Stimulated activated naive CD8-positive, alpha-beta T cell treated with anti-CD3 and anti-CD28 coated beads, Interleukin-15, amount 100 ng/mL, for 72 hours (primary cell): ENCODE results near the gene CHST14.

Experiments used
- ATAC-seq: fragments of 150-1000 bp; cut with Tn5 transposase; 2 replicates; pipeline ENCODE4 v1.10.0; 2021; ENCODE audit warnings: mild to moderate bottlenecking, moderate library complexity
- DNase-seq, 2 donors: peaks; one replicate each; pipeline ENCODE4 v3.0.0; 2021 to 2022
- H3K27ac Mint-ChIP-seq, 2 donors: one replicate each; pipeline ENCODE4 v1.8.0; 2022; ENCODE audit warnings: mild to moderate bottlenecking in 2 of 2, mixed read lengths in 2 of 2, moderate library complexity in 2 of 2
- H3K27me3 Mint-ChIP-seq: one replicate; pipeline ENCODE4 v1.8.0; 2022; ENCODE audit warnings: mixed read lengths
- H3K4me1 Mint-ChIP-seq: one replicate; pipeline ENCODE4 v1.8.0; 2022; ENCODE audit warnings: mild to moderate bottlenecking, mixed read lengths
- H3K4me3 Mint-ChIP-seq, 2 donors: one replicate each; pipeline ENCODE4 v1.8.0; 2022; ENCODE audit warnings: mild to moderate bottlenecking in 2 of 2, mixed read lengths in 2 of 2, moderate library complexity in 1 of 2
- H3K9me3 Mint-ChIP-seq, 2 donors: one replicate each; pipeline ENCODE4 v1.8.0; 2022; ENCODE audit warnings: mixed read lengths in 2 of 2

The CHST14 gene

GRCh38 chr15:40466426-40467260, 4.1 kb upstream of the CHST14 start:
- H3K4me3 Mint-ChIP-seq, result no peak overlapping the region
- H3K27ac Mint-ChIP-seq, result peak overlapping the region; percentile 43 to 67
- H3K27me3 Mint-ChIP-seq, result no peaks in the 10 kb centered on the region
- ATAC-seq (no peak), DNase-seq (no peak)
- no peaks in the 10 kb centered on the region for H3K9me3 Mint-ChIP-seq
- peaks cover 64% of the 10 kb centered on the region for H3K4me1 Mint-ChIP-seq

GRCh38 chr15:40467261-40467615, 3.5 kb upstream of the CHST14 start:
- DNase-seq (no peak), ATAC-seq (no peak)
- Mint-ChIP-seq H3K4me1 (peaks cover 69% of the 10 kb centered on the region), H3K27ac (no peak overlapping the region), H3K9me3 (no peaks in the 10 kb centered on the region), H3K4me3 (no peak overlapping the region), H3K27me3 (no peaks in the 10 kb centered on the region)

- no peak for DNase-seq
- no peak for ATAC-seq
- Mint-ChIP-seq H3K27me3 (no peaks in the 10 kb centered on the region), H3K4me1 (peaks cover 79% of the 10 kb centered on the region), H3K9me3 (no peaks in the 10 kb centered on the region), H3K4me3 (no peak overlapping the region), H3K27ac (peak overlapping the region in 1 of 2 donors; percentile 43)
Observed at GRCh38 chr15:40468898-40469331, 1.9 kb upstream of the CHST14 start.

DNA sequence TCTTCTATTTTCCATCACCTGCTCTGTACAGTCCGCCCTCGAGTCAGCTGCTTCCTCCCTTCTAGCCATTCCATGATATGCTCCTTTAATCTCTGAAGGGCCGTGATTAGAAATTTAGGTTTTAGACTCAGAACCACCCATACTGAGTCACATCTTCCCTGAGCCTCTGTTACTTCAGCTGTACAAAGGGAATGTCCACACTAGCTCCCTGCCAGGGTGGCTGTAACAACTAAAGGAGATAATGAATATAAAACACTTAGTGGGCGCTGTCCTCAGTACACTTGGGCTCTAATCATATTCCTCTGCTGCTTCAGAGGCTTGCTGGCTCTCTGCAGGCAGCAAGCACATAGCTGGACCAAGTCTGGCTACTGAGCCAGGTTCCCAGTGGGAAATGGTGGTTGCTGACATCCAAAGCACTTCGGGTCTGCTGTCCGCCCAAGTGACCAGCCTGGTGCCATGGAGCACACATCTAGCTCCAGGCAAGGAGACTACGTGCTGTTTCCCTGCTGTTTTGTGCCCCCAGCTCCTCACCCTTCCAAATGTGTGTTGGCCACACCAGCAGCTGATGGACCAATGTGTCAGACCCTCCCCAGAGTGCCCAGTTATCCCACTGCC, 901 bp upstream of the CHST14 start:
- H3K27ac Mint-ChIP-seq, result peak overlapping the region in 1 of 2 donors; percentile 5
- H3K9me3 Mint-ChIP-seq, result no peaks in the 10 kb centered on the region
- H3K4me3 Mint-ChIP-seq, result peak overlapping the region; percentile 25 to 57
- ATAC-seq (no peak), DNase-seq (no peak)
- H3K27me3 Mint-ChIP-seq, result no peaks in the 10 kb centered on the region
- H3K4me1 Mint-ChIP-seq, result peaks cover 70% of the 10 kb centered on the region

GRCh38 chr15:40471105-40471807, 472 bp downstream of the CHST14 start:
- DNase-seq, result peak; percentile 40 to 48
- peak overlapping the region; percentile 91 to 95 for H3K27ac Mint-ChIP-seq

GRCh38 chr15:40471808-40472150, 995 bp downstream of the CHST14 start:
- peak; percentile 55 for ATAC-seq
- H3K9me3 Mint-ChIP-seq, result no peaks in the 10 kb centered on the region
- peak in 1 of 2 donors; percentile 35 for DNase-seq
- H3K4me3 Mint-ChIP-seq, result peak overlapping the region; percentile 81 to 88
- peak overlapping the region; percentile 91 to 95 for H3K27ac Mint-ChIP-seq
- H3K4me1 Mint-ChIP-seq, result peaks cover 57% of the 10 kb centered on the region
- H3K27me3 Mint-ChIP-seq, result no peaks in the 10 kb centered on the region

More at GRCh38 chr15:40471105-40471807, 472 bp downstream of the CHST14 start:
- peak overlapping the region; percentile 81 to 88 for H3K4me3 Mint-ChIP-seq
- ATAC-seq, result peak; percentile 68
- no peaks in the 10 kb centered on the region for H3K9me3 Mint-ChIP-seq
- no peaks in the 10 kb centered on the region for H3K27me3 Mint-ChIP-seq
- H3K4me1 Mint-ChIP-seq, result peaks cover 59% of the 10 kb centered on the region

GRCh38 chr15:40472171-40472727, 1.5 kb downstream of the CHST14 start:
- ATAC-seq, result no peak
- Mint-ChIP-seq H3K9me3 (no peaks in the 10 kb centered on the region), H3K4me3 (peak overlapping the region; percentile 81 to 88), H3K4me1 (peaks cover 52% of the 10 kb centered on the region), H3K27me3 (no peaks in the 10 kb centered on the region), H3K27ac (peak overlapping the region in 1 of 2 donors; percentile 66)
- DNase-seq, result no peak

- DNase-seq (no peak), ATAC-seq (no peak)
- Mint-ChIP-seq H3K9me3 (no peaks in the 10 kb centered on the region), H3K4me1 (peaks cover 34% of the 10 kb centered on the region), H3K4me3 (no peak overlapping the region), H3K27ac (peak overlapping the region in 1 of 2 donors; percentile 37), H3K27me3 (peaks cover 8% of the 10 kb centered on the region)
Observed at GRCh38 chr15:40474581-40474980, 3.8 kb downstream of the CHST14 start.

DNA sequence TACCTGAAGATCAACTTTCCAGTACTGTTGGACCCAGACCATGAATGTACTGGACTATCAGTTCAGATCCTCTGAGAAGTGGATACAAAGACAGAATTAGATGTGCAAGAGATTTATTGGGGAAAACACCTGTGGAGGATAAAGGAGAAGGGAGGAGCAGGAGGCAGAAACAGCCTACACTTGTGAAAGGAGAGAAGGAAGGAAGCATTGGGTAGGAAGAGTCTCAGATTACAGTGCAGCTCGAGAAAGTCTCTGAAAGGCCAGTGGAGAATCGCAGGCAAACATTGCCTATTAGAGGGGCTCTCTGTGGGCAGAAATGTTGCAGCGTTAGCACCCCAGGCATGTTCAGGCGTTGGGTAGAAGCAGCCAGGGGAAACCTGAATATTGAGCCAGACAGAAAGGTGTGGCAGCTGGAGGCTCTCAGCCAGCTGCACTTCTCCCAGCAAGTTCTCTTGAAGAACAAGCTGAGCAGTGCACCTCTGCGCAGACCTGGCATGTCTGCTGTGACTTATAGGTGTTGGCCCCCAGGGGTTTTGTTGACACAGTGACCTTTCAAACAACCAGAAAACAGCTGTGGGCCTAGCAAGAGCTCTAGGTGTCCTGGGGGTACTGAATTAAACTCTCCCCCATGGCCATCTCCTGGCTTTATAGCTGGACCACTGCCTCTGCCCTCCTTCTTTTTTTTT, 7.0 kb downstream of the CHST14 start:
- no peak for DNase-seq
- Mint-ChIP-seq H3K27ac (no peak overlapping the region), H3K27me3 (peaks cover 16% of the 10 kb centered on the region)

DNA sequence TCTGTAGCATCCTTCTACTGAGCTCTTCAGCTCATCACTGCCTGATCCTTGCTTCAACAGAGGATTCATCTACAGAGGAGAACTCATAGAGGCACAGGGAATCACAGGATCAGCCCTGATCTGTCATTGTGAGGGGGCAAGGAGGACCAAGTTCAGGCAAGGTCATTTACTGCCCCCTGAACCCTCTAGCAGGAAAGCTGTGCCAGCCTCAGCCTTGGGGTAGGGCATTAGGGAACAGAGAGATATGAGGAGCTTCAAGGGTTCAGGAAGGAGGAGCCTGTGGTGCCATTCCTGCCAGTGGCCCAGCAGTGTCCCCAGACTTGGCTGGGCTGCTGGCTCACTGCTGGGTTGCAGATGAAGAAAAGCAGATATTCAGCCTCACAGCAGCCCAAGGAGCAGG, 8.2 kb downstream of the CHST14 start:
- DNase-seq, result no peak
- H3K4me1 Mint-ChIP-seq, result peaks cover 6% of the 10 kb centered on the region
- peaks cover 16% of the 10 kb centered on the region for H3K27me3 Mint-ChIP-seq
- H3K27ac Mint-ChIP-seq, result no peak overlapping the region
- no peaks in the 10 kb centered on the region for H3K9me3 Mint-ChIP-seq
- no peak overlapping the region for H3K4me3 Mint-ChIP-seq
- ATAC-seq, result no peak

More for the DNA sequence above, 7.0 kb downstream of the CHST14 start:
- peaks cover 9% of the 10 kb centered on the region for H3K4me1 Mint-ChIP-seq
- no peak overlapping the region for H3K4me3 Mint-ChIP-seq
- ATAC-seq, result no peak
- H3K9me3 Mint-ChIP-seq, result no peaks in the 10 kb centered on the region

DNA sequence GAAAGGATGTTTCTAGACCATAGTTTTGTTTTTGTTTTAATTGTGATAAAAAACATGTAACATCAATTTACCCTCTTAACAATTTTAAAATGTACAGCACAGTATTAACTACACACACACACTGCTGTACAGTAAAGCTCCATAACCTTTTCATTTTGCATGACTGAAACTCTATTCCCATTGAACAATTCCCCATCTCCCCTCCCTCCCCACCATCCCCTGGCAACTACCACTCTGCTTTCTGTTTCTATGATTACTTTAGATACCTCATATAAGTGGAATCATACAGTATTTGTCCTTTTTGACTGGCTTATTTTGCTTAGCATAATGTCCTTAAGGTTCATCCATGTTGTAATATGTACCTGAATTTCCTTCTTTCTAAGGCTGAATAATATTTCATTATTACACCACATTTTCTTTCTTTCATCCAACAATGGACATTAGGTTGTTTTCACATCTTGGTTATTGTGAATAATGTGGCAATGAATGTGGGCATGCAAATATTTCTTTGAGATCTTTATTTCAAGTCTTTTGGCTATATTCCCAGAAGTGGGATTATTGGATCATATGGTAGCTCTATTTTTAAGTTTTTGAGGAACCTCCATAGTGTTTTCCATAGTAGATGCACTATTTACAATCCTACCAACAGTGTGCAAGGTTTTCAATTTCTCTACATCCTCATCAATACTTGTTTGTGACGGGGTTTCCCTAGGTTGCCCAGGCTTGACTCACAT, 10.7 kb downstream of the CHST14 start:
- Mint-ChIP-seq H3K4me3 (no peak overlapping the region), H3K27ac (peak overlapping the region in 1 of 2 donors; percentile 59), H3K4me1 (peaks cover under 1% of the 10 kb centered on the region), H3K27me3 (peaks cover 27% of the 10 kb centered on the region), H3K9me3 (no peaks in the 10 kb centered on the region)
- no peak for ATAC-seq
- DNase-seq, result no peak

- ATAC-seq (no peak), DNase-seq (no peak)
- no peak overlapping the region for H3K4me3 Mint-ChIP-seq
- H3K9me3 Mint-ChIP-seq, result no peaks in the 10 kb centered on the region
- H3K27me3 Mint-ChIP-seq, result peaks cover 24% of the 10 kb centered on the region
- no peak overlapping the region for H3K27ac Mint-ChIP-seq
- H3K4me1 Mint-ChIP-seq, result no peaks in the 10 kb centered on the region
Observed at GRCh38 chr15:40483919-40484318, 13.1 kb downstream of the CHST14 start.

GRCh38 chr15:40486066-40486770, 15.4 kb downstream of the CHST14 start:
- no peak overlapping the region for H3K4me3 Mint-ChIP-seq
- no peak overlapping the region for H3K27ac Mint-ChIP-seq

More at GRCh38 chr15:40486066-40486770, 15.4 kb downstream of the CHST14 start:
- Mint-ChIP-seq H3K9me3 (no peaks in the 10 kb centered on the region), H3K27me3 (peaks cover 11% of the 10 kb centered on the region), H3K4me1 (peaks cover under 1% of the 10 kb centered on the region)
- ATAC-seq, result no peak
- no peak for DNase-seq
